ENCODE results near the gene RARB. TPM values are rescaled to one million over a fixed set of nuclear protein-coding genes. Genes with fewer than 3 reads are reported as not detected.

The RARB gene
- total and polyA plus RNA-seq, 2 donors (not counting 1 experiment from before 2014, with no cell fraction given) = 9.4 to 13.3 TPM

GRCh38 chr3:25536521-25537391, 108.7 kb downstream of the RARB start:
- Histone ChIP-seq H3K4me1 (ENCODE audit: control insufficient read depth, extremely low read depth, insufficient read depth, low read length) (no peaks in the 10 kb centered on the region), H3K4me3 (replicated peaks in 1 of 4; ENCODE audit: control extremely low read depth in 1 of 4, insufficient read depth in 1 of 4, low read depth in 3 of 4, low read length in 4 of 4) (no peak overlapping the region), H3K27me3 (ENCODE audit: control insufficient read depth, insufficient read depth, low read length) (no peaks in the 10 kb centered on the region), H4K20me1 (ENCODE audit: control insufficient read depth, extremely low read depth, insufficient read depth, low read length) (no peaks in the 10 kb centered on the region), H3K4me2 (ENCODE audit: extremely low read depth, insufficient read depth, low read length) (no peak overlapping the region), H3K9me3 (ENCODE audit: control insufficient read depth, insufficient read depth, low read depth, low read length) (no peaks in the 10 kb centered on the region), H3K79me2 (ENCODE audit: control insufficient read depth, insufficient read depth, low read length) (no peaks in the 10 kb centered on the region), H3K27ac (ENCODE audit: insufficient read depth, low read length) (no peak overlapping the region), H3K9ac (ENCODE audit: insufficient read depth, low read length) (no peak overlapping the region), H2AFZ (ENCODE audit: low read length) (no peak overlapping the region), H3K36me3 (ENCODE audit: control insufficient read depth, insufficient read depth, low read length) (no peaks in the 10 kb centered on the region)
- peak in 1 of 2 donors; percentile 78 for DNase-seq (ENCODE audit: low read depth in 2 of 2)
- no peak for TF ChIP-seq EZH2 (IDR thresholded peaks at IDR 0.05; ENCODE audit: low read length, missing control alignments)

GRCh38 chr3:25537516-25537915, 109.5 kb downstream of the RARB start:
- Histone ChIP-seq H3K9ac (ENCODE audit: insufficient read depth, low read length) (no peak overlapping the region), H2AFZ (ENCODE audit: low read length) (no peak overlapping the region), H4K20me1 (ENCODE audit: control insufficient read depth, extremely low read depth, insufficient read depth, low read length) (no peaks in the 10 kb centered on the region), H3K4me2 (ENCODE audit: extremely low read depth, insufficient read depth, low read length) (no peak overlapping the region), H3K4me3 (replicated peaks in 1 of 4; ENCODE audit: control extremely low read depth in 1 of 4, insufficient read depth in 1 of 4, low read depth in 3 of 4, low read length in 4 of 4) (no peak overlapping the region), H3K9me3 (ENCODE audit: control insufficient read depth, insufficient read depth, low read depth, low read length) (no peaks in the 10 kb centered on the region), H3K36me3 (ENCODE audit: control insufficient read depth, insufficient read depth, low read length) (no peaks in the 10 kb centered on the region), H3K79me2 (ENCODE audit: control insufficient read depth, insufficient read depth, low read length) (no peaks in the 10 kb centered on the region), H3K27ac (ENCODE audit: insufficient read depth, low read length) (no peak overlapping the region), H3K4me1 (ENCODE audit: control insufficient read depth, extremely low read depth, insufficient read depth, low read length) (no peaks in the 10 kb centered on the region), H3K27me3 (ENCODE audit: control insufficient read depth, insufficient read depth, low read length) (no peaks in the 10 kb centered on the region)
- no peak for DNase-seq (ENCODE audit: low read depth in 2 of 2)
- no peak for TF ChIP-seq EZH2 (IDR thresholded peaks at IDR 0.05; ENCODE audit: low read length, missing control alignments)
- TF ChIP-seq CTCF (conservative IDR thresholded peaks at IDR 0.05 in 1 of 2, IDR thresholded peaks at IDR 0.05 in 1 of 2; ENCODE audit: low read depth in 1 of 2, low read length in 2 of 2) = no peak

- no peak overlapping the region for H2AFZ ChIP-seq (ENCODE audit: low read length)
- TF ChIP-seq EZH2 (IDR thresholded peaks at IDR 0.05; ENCODE audit: low read length, missing control alignments) = no peak
- no peak for TF ChIP-seq CTCF (conservative IDR thresholded peaks at IDR 0.05 in 1 of 2, IDR thresholded peaks at IDR 0.05 in 1 of 2; ENCODE audit: low read depth in 1 of 2, low read length in 2 of 2)
- no peak overlapping the region for H3K9ac ChIP-seq (ENCODE audit: insufficient read depth, low read length)
- H3K27ac ChIP-seq (ENCODE audit: insufficient read depth, low read length) = no peak overlapping the region
- no peak overlapping the region for H3K4me3 ChIP-seq (replicated peaks in 1 of 4; ENCODE audit: control extremely low read depth in 1 of 4, insufficient read depth in 1 of 4, low read depth in 3 of 4, low read length in 4 of 4)
- H3K27me3 ChIP-seq (ENCODE audit: control insufficient read depth, insufficient read depth, low read length) = no peaks in the 10 kb centered on the region
- H3K36me3 ChIP-seq (ENCODE audit: control insufficient read depth, insufficient read depth, low read length) = no peaks in the 10 kb centered on the region
- DNase-seq (ENCODE audit: low read depth in 2 of 2) = no peak
- no peaks in the 10 kb centered on the region for H3K9me3 ChIP-seq (ENCODE audit: control insufficient read depth, insufficient read depth, low read depth, low read length)
- H4K20me1 ChIP-seq (ENCODE audit: control insufficient read depth, extremely low read depth, insufficient read depth, low read length) = no peaks in the 10 kb centered on the region
- no peaks in the 10 kb centered on the region for H3K79me2 ChIP-seq (ENCODE audit: control insufficient read depth, insufficient read depth, low read length)
- no peaks in the 10 kb centered on the region for H3K4me1 ChIP-seq (ENCODE audit: control insufficient read depth, extremely low read depth, insufficient read depth, low read length)
- H3K4me2 ChIP-seq (ENCODE audit: extremely low read depth, insufficient read depth, low read length) = no peak overlapping the region
Measured at GRCh38 chr3:25540273-25540672, 112.2 kb downstream of the RARB start.

Measured in fibroblast of lung (primary cell).